Forelimb muscle (tissue), 1 donor: Measurements from ENCODE around the gene LMBR1. TPM values are rescaled to one million over a fixed set of nuclear protein-coding genes. Genes with fewer than 3 reads are reported as not detected.

ENCODE experiments used
- DNase-seq: peaks from one replicate; pipeline ENCODE4 v3.0.0-alpha.2; 2013; ENCODE audit warnings: low read depth
- polyA plus RNA-seq: library from polyadenylated mRNA; unstranded; fragments of 120-200 nt; gene quantifications from one replicate; pipeline ENCODE4 v1.2.1, GENCODE V29; 2013; ENCODE audit not compliant: insufficient read length

Gene LMBR1
- polyA plus RNA-seq, 1 donor, result 31.7 TPM

GRCh38 chr7:156795415-156795814 is 97.6 kb downstream of the LMBR1 start:
- DNase-seq, result no peak

GRCh38 chr7:156793334-156793733 is 99.6 kb downstream of the LMBR1 start:
- no peak for DNase-seq

GRCh38 chr7:156792611-156793010 is 100.4 kb downstream of the LMBR1 start:
- no peak for DNase-seq

GRCh38 chr7:156791241-156791640 is 101.7 kb downstream of the LMBR1 start:
- no peak for DNase-seq

- no peak for DNase-seq
Measured at GRCh38 chr7:156790264-156790663, 102.7 kb downstream of the LMBR1 start.

- DNase-seq, result no peak
Measured at GRCh38 chr7:156785998-156786543, 106.9 kb downstream of the LMBR1 start.

GRCh38 chr7:156783864-156784263 is 109.1 kb downstream of the LMBR1 start:
- no peak for DNase-seq

- no peak for DNase-seq
Measured at GRCh38 chr7:156781972-156782371, 111.0 kb downstream of the LMBR1 start.

- no peak for DNase-seq
Measured at GRCh38 chr7:156780724-156781455, 112.1 kb downstream of the LMBR1 start.

- DNase-seq, result no peak
Measured at GRCh38 chr7:156778668-156779067, 114.3 kb downstream of the LMBR1 start.

- DNase-seq, result no peak
Measured at GRCh38 chr7:156778201-156778600, 114.8 kb downstream of the LMBR1 start.

- no peak for DNase-seq
Measured at GRCh38 chr7:156777364-156778069, 115.5 kb downstream of the LMBR1 start.

- DNase-seq, result no peak
Measured at GRCh38 chr7:156776527-156776926, 116.5 kb downstream of the LMBR1 start.

GRCh38 chr7:156773966-156774365 is 119.0 kb downstream of the LMBR1 start:
- DNase-seq, result no peak

GRCh38 chr7:156772725-156773124 is 120.3 kb downstream of the LMBR1 start:
- no peak for DNase-seq

GRCh38 chr7:156768698-156769472 is 124.1 kb downstream of the LMBR1 start:
- DNase-seq, result no peak

GRCh38 chr7:156766666-156767065 is 126.3 kb downstream of the LMBR1 start:
- no peak for DNase-seq

- no peak for DNase-seq
Measured at GRCh38 chr7:156765901-156766656, 126.9 kb downstream of the LMBR1 start.

- DNase-seq, result no peak
Measured at GRCh38 chr7:156764766-156765165, 128.2 kb downstream of the LMBR1 start.

- DNase-seq, result peak; percentile 17
Measured at GRCh38 chr7:156764016-156764669, 128.8 kb downstream of the LMBR1 start.
